ENCODE data around the gene HDAC11. TPM values are rescaled to one million over a fixed set of nuclear protein-coding genes. Genes with fewer than 3 reads are reported as not detected.

Gene HDAC11
- total RNA-seq, 2 experiments from 2014 or later, result 0.74 to 1.1 TPM

- ChIA-PET CTCF (ENCODE audit: unreplicated experiment) (no interaction called here), POLR2A (interaction anchor here (1.1 kb wide), 1 partner anchor 14 kb away, joined by 4 read pairs; no protein-coding TSS in a partner anchor)
- no peak for DNase-seq (ENCODE audit: low spot score)
- Histone ChIP-seq H2AFZ (ENCODE audit: low read length) (no peak overlapping the region), H4K20me1 (ENCODE audit: insufficient read depth, low read length) (no peaks in the 10 kb centered on the region), H3K9me2 (ENCODE audit: insufficient read depth, low read length) (no peaks in the 10 kb centered on the region), H3K27ac (ENCODE audit: low read depth, low read length, poor library complexity, severe bottlenecking) (no peak overlapping the region), H3K36me3 (ENCODE audit: insufficient read depth, low read length) (no peaks in the 10 kb centered on the region), H3K79me2 (ENCODE audit: insufficient read depth, low read depth, low read length) (no peaks in the 10 kb centered on the region), H3K4me3 (ENCODE audit: low read depth, low read length, poor library complexity, severe bottlenecking) (no peak overlapping the region), H3K9me3 (ENCODE audit: low read length) (no peaks in the 10 kb centered on the region), H3K4me1 (ENCODE audit: insufficient read depth, low read length, poor library complexity, severe bottlenecking) (peaks cover under 1% of the 10 kb centered on the region), H3K4me2 (ENCODE audit: low read length) (no peak overlapping the region)
- BruUV-seq (replicated peaks), result no TSS peak
- intact Hi-C loops (cut with micrococcal nuclease; ENCODE audit: unreplicated experiment), result no loop called here
- TF ChIP-seq CTCF (conservative IDR thresholded peaks at IDR 0.05; ENCODE audit: low read length) (no peak), EZH2phosphoT487 (IDR thresholded peaks at IDR 0.05; ENCODE audit: borderline replicate concordance, low read depth, low read length) (no peak)
Observed at GRCh38 chr3:13474021-13474420, 6.1 kb upstream of the HDAC11 start.

GRCh38 chr3:13474776-13475303 is 5.3 kb upstream of the HDAC11 start:
- no TSS peak for BruUV-seq (replicated peaks)
- CTCF ChIA-PET (ENCODE audit: unreplicated experiment), result no interaction called here
- intact Hi-C loops (cut with micrococcal nuclease; ENCODE audit: unreplicated experiment), result no loop called here

More at GRCh38 chr3:13474776-13475303, 5.3 kb upstream of the HDAC11 start:
- TF ChIP-seq EZH2phosphoT487 (IDR thresholded peaks at IDR 0.05; ENCODE audit: borderline replicate concordance, low read depth, low read length) (no peak), CTCF (conservative IDR thresholded peaks at IDR 0.05; ENCODE audit: low read length) (no peak)
- H3K36me3 ChIP-seq (ENCODE audit: insufficient read depth, low read length), result no peaks in the 10 kb centered on the region
- no peak overlapping the region for H2AFZ ChIP-seq (ENCODE audit: low read length)
- no peaks in the 10 kb centered on the region for H3K9me2 ChIP-seq (ENCODE audit: insufficient read depth, low read length)
- no peak for DNase-seq (ENCODE audit: low spot score)
- no peak overlapping the region for H3K4me2 ChIP-seq (ENCODE audit: low read length)
- no peak overlapping the region for H3K4me3 ChIP-seq (ENCODE audit: low read depth, low read length, poor library complexity, severe bottlenecking)
- no peaks in the 10 kb centered on the region for H3K9me3 ChIP-seq (ENCODE audit: low read length)
- no peaks in the 10 kb centered on the region for H4K20me1 ChIP-seq (ENCODE audit: insufficient read depth, low read length)
- no peak overlapping the region for H3K27ac ChIP-seq (ENCODE audit: low read depth, low read length, poor library complexity, severe bottlenecking)
- H3K79me2 ChIP-seq (ENCODE audit: insufficient read depth, low read depth, low read length), result no peaks in the 10 kb centered on the region
- peaks cover 7% of the 10 kb centered on the region for H3K4me1 ChIP-seq (ENCODE audit: insufficient read depth, low read length, poor library complexity, severe bottlenecking)
- POLR2A ChIA-PET, result interaction anchor here (1.1 kb wide), 1 partner anchor 13 kb away, joined by 4 read pairs; no protein-coding TSS in a partner anchor

Measured in OCI-LY7 (cell line).